PC-3 (cell line): ENCODE results near the gene PFN1.

Experiments used
- EZH2 ChIP-seq: fragments of 300-600 bp; sonication (generic); IDR thresholded peaks from one replicate; pipeline ENCODE4 v1.6.1; 2017; ENCODE audit warnings: antibody characterized with exemption, mild to moderate bottlenecking, low read length; ENCODE audit not compliant: unreplicated experiment
- EZH2phosphoT487 ChIP-seq: fragments of 300-600 bp; sonication (generic); IDR thresholded peaks from 2 replicates; pipeline ENCODE4 v1.6.1; 2018; ENCODE audit warnings: mild to moderate bottlenecking, antibody characterized with exemption, low read length, borderline replicate concordance
- TF ChIP-seq, protein P1 (sequence below): fragments of 300-600 bp; sonication (generic); conservative IDR thresholded peaks from 2 replicates; pipeline ENCODE4 v1.5.1; 2017; ENCODE audit warnings: antibody characterized with exemption, low read depth, mild to moderate bottlenecking, low read length

DNA sequence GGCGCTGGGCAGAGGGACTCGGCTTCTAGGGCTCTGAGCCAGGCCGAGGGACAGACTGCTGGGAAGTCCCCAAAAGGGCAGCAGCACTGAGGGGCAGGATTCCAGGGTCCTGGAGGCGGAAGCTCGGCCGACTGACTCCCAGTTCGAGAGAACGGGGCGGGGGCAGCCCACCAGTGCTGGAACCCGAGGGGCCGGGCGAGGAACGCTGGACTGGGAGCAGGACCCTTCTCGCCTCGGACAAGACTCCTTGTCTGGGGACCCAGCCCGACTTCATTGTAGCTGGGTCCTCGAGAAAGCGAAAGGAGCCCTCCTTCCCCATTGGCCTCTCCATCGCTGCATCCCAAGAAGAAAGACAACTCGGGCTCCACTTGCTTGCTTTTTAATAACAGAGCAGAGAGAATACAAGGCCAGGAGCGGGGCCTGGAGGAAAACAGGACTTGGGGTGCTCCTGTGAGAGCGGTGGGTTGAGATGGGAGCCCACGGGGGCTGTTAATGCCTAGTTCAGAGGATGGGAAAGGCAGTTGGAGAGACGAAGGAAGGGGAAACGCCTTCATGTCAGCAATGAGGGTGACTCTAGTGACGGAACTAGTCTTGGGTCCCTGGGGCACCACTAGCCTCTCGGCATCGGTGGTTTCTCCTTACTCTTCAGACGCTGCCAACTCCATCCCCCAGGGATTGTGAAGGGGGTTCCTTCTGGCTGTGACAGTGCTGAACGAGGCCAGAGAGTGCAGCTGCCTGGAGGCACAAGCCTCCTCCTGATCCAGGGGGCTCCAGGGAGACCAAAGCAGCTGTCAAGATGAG is 39.6 kb upstream of the PFN1 start:
- TF ChIP-seq, protein P1, sequence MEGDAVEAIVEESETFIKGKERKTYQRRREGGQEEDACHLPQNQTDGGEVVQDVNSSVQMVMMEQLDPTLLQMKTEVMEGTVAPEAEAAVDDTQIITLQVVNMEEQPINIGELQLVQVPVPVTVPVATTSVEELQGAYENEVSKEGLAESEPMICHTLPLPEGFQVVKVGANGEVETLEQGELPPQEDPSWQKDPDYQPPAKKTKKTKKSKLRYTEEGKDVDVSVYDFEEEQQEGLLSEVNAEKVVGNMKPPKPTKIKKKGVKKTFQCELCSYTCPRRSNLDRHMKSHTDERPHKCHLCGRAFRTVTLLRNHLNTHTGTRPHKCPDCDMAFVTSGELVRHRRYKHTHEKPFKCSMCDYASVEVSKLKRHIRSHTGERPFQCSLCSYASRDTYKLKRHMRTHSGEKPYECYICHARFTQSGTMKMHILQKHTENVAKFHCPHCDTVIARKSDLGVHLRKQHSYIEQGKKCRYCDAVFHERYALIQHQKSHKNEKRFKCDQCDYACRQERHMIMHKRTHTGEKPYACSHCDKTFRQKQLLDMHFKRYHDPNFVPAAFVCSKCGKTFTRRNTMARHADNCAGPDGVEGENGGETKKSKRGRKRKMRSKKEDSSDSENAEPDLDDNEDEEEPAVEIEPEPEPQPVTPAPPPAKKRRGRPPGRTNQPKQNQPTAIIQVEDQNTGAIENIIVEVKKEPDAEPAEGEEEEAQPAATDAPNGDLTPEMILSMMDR, result no peak
- TF ChIP-seq EZH2 (no peak), EZH2phosphoT487 (no peak)
